H9 (cell line): ENCODE data around the gene MGLL. TPM values are rescaled to one million over a fixed set of nuclear protein-coding genes. Genes with fewer than 3 reads are reported as not detected.

ENCODE experiments used
- DNase-seq: peaks from one replicate; pipeline ENCODE4 v3.0.0-alpha.2; 2017
- H2AFZ ChIP-seq: one replicate; pipeline ENCODE4 v1.6.1; 2013; ENCODE audit warnings: mild to moderate bottlenecking, low read length, control low read depth, moderate library complexity
- H2AK5ac ChIP-seq: 2 replicates; pipeline ENCODE4 v1.6.1; 2013; ENCODE audit warnings: low read length, control low read depth, mixed read lengths; ENCODE audit not compliant: insufficient read length
- H2BK120ac ChIP-seq: one replicate; pipeline ENCODE4 v1.6.1; 2013; ENCODE audit warnings: low read depth, mild to moderate bottlenecking, low read length, control low read depth, inconsistent platforms; ENCODE audit not compliant: poor library complexity, severe bottlenecking
- H2BK12ac ChIP-seq: 2 replicates; pipeline ENCODE4 v1.6.1; 2013; ENCODE audit warnings: low read length, control low read depth, mixed read lengths, low read depth; ENCODE audit not compliant: insufficient read length
- H2BK15ac ChIP-seq: 2 replicates; pipeline ENCODE4 v1.6.1; 2013; ENCODE audit warnings: low read depth, low read length, control low read depth
- H2BK20ac ChIP-seq: one replicate; pipeline ENCODE4 v1.6.1; 2013; ENCODE audit warnings: low read depth, mild to moderate bottlenecking, low read length, control low read depth, inconsistent platforms; ENCODE audit not compliant: poor library complexity, severe bottlenecking
- H2BK5ac ChIP-seq: 2 replicates; pipeline ENCODE4 v1.6.1; 2013; ENCODE audit warnings: low read length, control low read depth, mixed read lengths; ENCODE audit not compliant: insufficient read length
- H3K14ac ChIP-seq: 2 replicates; pipeline ENCODE4 v1.6.1; 2013; ENCODE audit warnings: low read length, control low read depth; ENCODE audit not compliant: insufficient read depth
- H3K18ac ChIP-seq: 2 replicates; pipeline ENCODE4 v1.6.1; 2013; ENCODE audit warnings: low read depth, mild to moderate bottlenecking, mixed read lengths, low read length, control low read depth; ENCODE audit not compliant: insufficient read length
- H3K23ac ChIP-seq: 2 replicates; pipeline ENCODE4 v1.6.1; 2013; ENCODE audit warnings: low read length, control low read depth, mixed read lengths, low read depth; ENCODE audit not compliant: insufficient read length
- H3K23me2 ChIP-seq: 2 replicates; pipeline ENCODE4 v1.6.1; 2013; ENCODE audit warnings: low read depth, mild to moderate bottlenecking, mixed read lengths, low read length, control low read depth; ENCODE audit not compliant: insufficient read length, poor library complexity, severe bottlenecking
- H3K27ac ChIP-seq: 2 replicates; pipeline ENCODE4 v1.5.1; 2013; ENCODE audit warnings: low read length, control low read depth, mixed read lengths, low read depth; ENCODE audit not compliant: insufficient read length
- H3K27me3 ChIP-seq: 2 replicates; pipeline ENCODE4 v1.6.1; 2013; ENCODE audit warnings: low read length, control low read depth, inconsistent platforms; ENCODE audit not compliant: insufficient read depth
- H3K4ac ChIP-seq: 2 replicates; pipeline ENCODE4 v1.6.1; 2013; ENCODE audit warnings: low read depth, mild to moderate bottlenecking, control low read depth, inconsistent platforms, low read length, moderate library complexity
- H3K4me1 ChIP-seq: 2 replicates; pipeline ENCODE4 v1.6.1; 2013; ENCODE audit warnings: low read length, control low read depth, inconsistent platforms; ENCODE audit not compliant: insufficient read depth
- H3K4me2 ChIP-seq: 2 replicates; pipeline ENCODE4 v1.6.1; 2013; ENCODE audit warnings: low read length, control low read depth, mixed read lengths; ENCODE audit not compliant: insufficient read length, insufficient read depth
- H3K56ac ChIP-seq: 2 replicates; pipeline ENCODE4 v1.6.1; 2013; ENCODE audit warnings: low read depth, mild to moderate bottlenecking, mixed read lengths, low read length, control low read depth; ENCODE audit not compliant: insufficient read length
- H3K79me1 ChIP-seq: 2 replicates; pipeline ENCODE4 v1.6.1; 2013; ENCODE audit warnings: low read depth, mild to moderate bottlenecking, moderate library complexity, low read length, control low read depth, inconsistent platforms; ENCODE audit not compliant: insufficient read depth, poor library complexity, severe bottlenecking
- H3K79me2 ChIP-seq: 2 replicates; pipeline ENCODE4 v1.6.1; 2013; ENCODE audit warnings: low read length, control low read depth, inconsistent platforms; ENCODE audit not compliant: insufficient read depth
- H3K9ac ChIP-seq: 2 replicates; pipeline ENCODE4 v1.6.1; 2013; ENCODE audit warnings: low read length, control low read depth, mixed read lengths; ENCODE audit not compliant: insufficient read length; ENCODE audit errors: extremely low read depth
- H3K9me3 ChIP-seq: one replicate; pipeline ENCODE4 v1.6.1; 2013; ENCODE audit warnings: low read depth, low read length, inconsistent platforms; ENCODE audit not compliant: control insufficient read depth
- H3T11ph ChIP-seq: one replicate; pipeline ENCODE4 v1.6.1; 2013; ENCODE audit warnings: mild to moderate bottlenecking, low read length, control low read depth, inconsistent platforms
- H4K20me1 ChIP-seq: one replicate; pipeline ENCODE4 v1.6.1; 2013; ENCODE audit not compliant: control insufficient read depth, insufficient read length, insufficient read depth
- H4K5ac ChIP-seq: 2 replicates; pipeline ENCODE4 v1.6.1; 2013; ENCODE audit warnings: low read depth, mild to moderate bottlenecking, mixed read lengths, low read length, control low read depth; ENCODE audit not compliant: insufficient read length
- H4K8ac ChIP-seq: replicated peaks from 2 replicates; pipeline ENCODE4 v1.6.1; 2013; ENCODE audit warnings: low read length, control low read depth, mixed read lengths, low read depth; ENCODE audit not compliant: insufficient read length
- H4K91ac ChIP-seq: 2 replicates; pipeline ENCODE4 v1.6.1; 2013; ENCODE audit warnings: low read depth, mild to moderate bottlenecking, moderate library complexity, mixed read lengths, low read length, control low read depth; ENCODE audit not compliant: insufficient read length
- H3K27ac Mint-ChIP-seq, 3 experiments: 2 replicates in 2 of 3; 3 replicates in 1 of 3; pipeline ENCODE4 v1.8.0; 2020 to 2021; ENCODE audit warnings: mixed read lengths in 3 of 3, mild to moderate bottlenecking in 1 of 3, moderate library complexity in 1 of 3
- H3K27me3 Mint-ChIP-seq: 2 replicates; pipeline ENCODE4 v1.8.0; 2021; ENCODE audit warnings: low read depth, mild to moderate bottlenecking, moderate library complexity, mixed read lengths
- H3K36me3 Mint-ChIP-seq, 3 experiments: 2 replicates in 2 of 3; 3 replicates in 1 of 3; pipeline ENCODE4 v1.8.0; 2020 to 2021; ENCODE audit warnings: low read depth in 3 of 3, mixed read lengths in 3 of 3; ENCODE audit not compliant: insufficient read depth in 1 of 3
- H3K4me1 Mint-ChIP-seq, 2 experiments: 2 replicates each; pipeline ENCODE4 v1.8.0; 2020; ENCODE audit warnings: mixed read lengths in 2 of 2
- H3K4me3 Mint-ChIP-seq, 2 experiments: 2 replicates in 1 of 2; 3 replicates in 1 of 2; pipeline ENCODE4 v1.8.0; 2020 to 2021; ENCODE audit warnings: mild to moderate bottlenecking in 2 of 2, mixed read lengths in 2 of 2, moderate library complexity in 1 of 2
- H3K9me3 Mint-ChIP-seq, 2 experiments: 2 replicates in 1 of 2; 3 replicates in 1 of 2; pipeline ENCODE4 v1.8.0; 2020; ENCODE audit warnings: mild to moderate bottlenecking in 2 of 2, mixed read lengths in 2 of 2, moderate library complexity in 1 of 2
- total RNA-seq: library from RNA; stranded (reverse); gene quantifications from 2 replicates; pipeline ENCODE4 v1.2.1, GENCODE V29; 2021
- TF ChIP-seq, protein P1 (sequence below): fragments of 200-600 bp; sonication (generic); conservative IDR thresholded peaks from 3 replicates; pipeline ENCODE4 v1.8.0; 2021; ENCODE audit warnings: antibody characterized with exemption, mild to moderate bottlenecking

Gene MGLL
- total RNA-seq, 1 experiment from 2014 or later, result 0.11 TPM

DNA sequence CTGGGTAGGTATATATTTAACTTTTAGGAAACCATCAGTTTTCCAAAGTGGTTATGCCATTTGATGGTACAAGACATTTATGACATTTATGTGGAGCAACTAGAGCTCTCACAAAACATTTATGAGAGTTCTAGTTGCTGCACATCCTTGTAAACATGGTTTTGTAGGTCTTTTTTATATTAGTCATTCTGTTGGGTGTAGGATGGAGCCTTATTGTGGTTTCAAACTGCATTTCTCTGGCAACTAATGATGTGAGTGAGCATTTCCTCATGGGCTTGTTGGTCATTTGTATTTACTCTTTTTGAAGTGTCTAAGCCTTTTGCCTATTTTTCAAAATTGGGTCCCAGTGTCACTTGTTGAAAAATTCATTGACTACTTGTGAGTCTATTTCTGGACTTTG is 45.7 kb upstream of the MGLL start:
- H2AK5ac ChIP-seq, result no peak overlapping the region
- H3K14ac ChIP-seq, result no peak overlapping the region
- no peak overlapping the region for H3K4me2 ChIP-seq
- no peak overlapping the region for H2BK20ac ChIP-seq
- no peak overlapping the region for H2BK15ac ChIP-seq
- H4K5ac ChIP-seq, result no peak overlapping the region
- Mint-ChIP-seq H3K4me1 (no peaks in the 10 kb centered on the region), H3K27ac (no peak overlapping the region), H3K9me3 (no peaks in the 10 kb centered on the region), H3K36me3 (no peaks in the 10 kb centered on the region), H3K4me3 (no peak overlapping the region), H3K27me3 (peaks cover 1% of the 10 kb centered on the region)
- H3K79me2 ChIP-seq, result no peaks in the 10 kb centered on the region
- no peak overlapping the region for H2BK12ac ChIP-seq
- no peak overlapping the region for H3K4ac ChIP-seq
- H3K23ac ChIP-seq, result no peak overlapping the region
- no peaks in the 10 kb centered on the region for H3K27me3 ChIP-seq
- H2AFZ ChIP-seq, result no peak overlapping the region
- DNase-seq, result no peak
- H2BK5ac ChIP-seq, result no peak overlapping the region
- no peak overlapping the region for H3T11ph ChIP-seq
- no peak overlapping the region for H4K8ac ChIP-seq
- H2BK120ac ChIP-seq, result no peak overlapping the region
- no peaks in the 10 kb centered on the region for H3K23me2 ChIP-seq
- H3K79me1 ChIP-seq, result no peaks in the 10 kb centered on the region
- no peaks in the 10 kb centered on the region for H3K9me3 ChIP-seq
- H3K27ac ChIP-seq, result no peak overlapping the region
- no peak overlapping the region for H3K18ac ChIP-seq
- no peak overlapping the region for H4K91ac ChIP-seq
- no peak overlapping the region for H3K9ac ChIP-seq
- no peaks in the 10 kb centered on the region for H3K4me1 ChIP-seq
- H4K20me1 ChIP-seq, result no peaks in the 10 kb centered on the region
- H3K56ac ChIP-seq, result no peak overlapping the region
- TF ChIP-seq, protein P1, sequence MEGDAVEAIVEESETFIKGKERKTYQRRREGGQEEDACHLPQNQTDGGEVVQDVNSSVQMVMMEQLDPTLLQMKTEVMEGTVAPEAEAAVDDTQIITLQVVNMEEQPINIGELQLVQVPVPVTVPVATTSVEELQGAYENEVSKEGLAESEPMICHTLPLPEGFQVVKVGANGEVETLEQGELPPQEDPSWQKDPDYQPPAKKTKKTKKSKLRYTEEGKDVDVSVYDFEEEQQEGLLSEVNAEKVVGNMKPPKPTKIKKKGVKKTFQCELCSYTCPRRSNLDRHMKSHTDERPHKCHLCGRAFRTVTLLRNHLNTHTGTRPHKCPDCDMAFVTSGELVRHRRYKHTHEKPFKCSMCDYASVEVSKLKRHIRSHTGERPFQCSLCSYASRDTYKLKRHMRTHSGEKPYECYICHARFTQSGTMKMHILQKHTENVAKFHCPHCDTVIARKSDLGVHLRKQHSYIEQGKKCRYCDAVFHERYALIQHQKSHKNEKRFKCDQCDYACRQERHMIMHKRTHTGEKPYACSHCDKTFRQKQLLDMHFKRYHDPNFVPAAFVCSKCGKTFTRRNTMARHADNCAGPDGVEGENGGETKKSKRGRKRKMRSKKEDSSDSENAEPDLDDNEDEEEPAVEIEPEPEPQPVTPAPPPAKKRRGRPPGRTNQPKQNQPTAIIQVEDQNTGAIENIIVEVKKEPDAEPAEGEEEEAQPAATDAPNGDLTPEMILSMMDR, result no peak
